HG03064 (cell line): ENCODE data around the gene NHS.
"Not testable (repeated sequence)": the region's sequence is repeated elsewhere in the genome, so short reads cannot be mapped to it uniquely, and the experiment has no call there.

Experiments used
- ATAC-seq: cut with Tn5 transposase; IDR thresholded peaks from one replicate; pipeline ENCODE4 v1.9.1; 2021; ENCODE audit warnings: low read depth; ENCODE audit not compliant: unreplicated experiment

NHS gene

DNA sequence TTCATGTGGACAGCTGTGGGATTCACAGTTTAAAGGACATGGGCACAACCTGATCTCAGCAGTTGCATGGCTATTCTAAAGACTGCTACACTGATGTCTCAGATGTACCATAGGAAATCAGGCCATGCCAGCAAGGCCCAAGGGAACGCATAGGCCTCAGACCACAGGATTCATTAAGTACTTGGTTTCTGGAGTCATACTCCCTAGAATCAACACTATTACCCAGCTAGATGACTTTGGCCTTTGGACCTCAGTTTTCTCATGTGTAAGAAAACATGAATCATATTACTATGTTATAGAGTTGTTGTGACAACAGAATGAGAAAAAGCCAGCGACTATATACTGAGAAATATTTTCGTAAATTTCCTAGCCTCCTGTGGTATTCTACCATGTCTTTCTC, 67.9 kb downstream of the NHS start:
- no peak for ATAC-seq

DNA sequence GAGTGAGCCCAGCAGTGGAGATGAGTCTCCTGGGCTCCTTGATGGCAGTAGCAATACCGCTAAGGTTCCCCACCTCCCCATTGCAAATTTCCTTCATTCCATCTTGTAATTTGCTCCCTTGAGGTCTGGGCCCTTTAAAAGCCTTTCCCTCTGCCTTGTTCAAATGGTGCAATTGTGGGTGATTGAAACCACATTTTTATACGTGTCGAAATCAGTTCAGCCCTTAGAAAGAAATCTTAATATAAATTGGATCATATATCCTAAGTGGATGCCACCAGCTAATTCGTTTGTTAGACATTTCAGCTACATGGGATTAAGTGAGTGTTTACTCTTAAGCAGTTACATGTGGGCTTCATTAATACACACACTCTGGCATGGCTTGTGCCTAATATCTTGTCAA, 68.6 kb downstream of the NHS start:
- ATAC-seq = no peak

DNA sequence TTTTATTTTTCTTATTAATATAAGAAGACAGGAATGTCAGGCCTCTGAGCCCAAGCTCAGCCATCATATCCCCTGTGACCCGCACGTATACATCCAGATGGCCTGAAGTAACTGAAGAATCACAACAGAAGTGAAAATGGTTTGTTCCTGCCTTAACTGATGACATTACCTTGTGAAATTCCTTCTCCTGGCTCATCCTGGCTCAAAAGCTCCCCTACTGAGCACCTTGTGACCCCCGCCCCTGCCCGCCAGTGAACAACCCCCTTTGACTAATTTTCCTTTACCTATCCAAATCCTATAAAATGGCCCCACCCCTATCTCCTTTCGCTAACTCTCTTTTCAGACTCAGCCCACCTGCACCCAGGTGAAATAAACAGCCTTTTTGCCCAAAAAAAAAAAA, 71.3 kb downstream of the NHS start:
- ATAC-seq = not testable (repeated sequence)

DNA sequence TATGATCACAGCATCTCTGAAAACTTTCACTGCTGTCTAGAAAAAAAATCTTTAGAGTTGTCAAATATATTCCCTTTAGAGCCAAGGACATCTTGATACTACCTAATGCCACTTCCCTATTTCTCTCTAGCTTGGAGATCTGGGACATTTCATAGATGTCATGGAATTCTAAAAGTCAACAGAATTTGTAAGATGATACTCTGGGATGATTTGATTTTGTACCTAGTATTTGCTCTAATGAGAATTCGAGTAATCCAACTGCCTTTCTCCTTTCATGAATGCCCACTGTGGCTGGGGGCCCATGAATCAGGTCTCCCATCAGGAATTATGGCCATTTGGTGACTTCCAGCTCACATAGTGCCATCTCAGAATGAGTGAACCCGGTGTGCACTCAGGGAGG, 73.2 kb downstream of the NHS start:
- ATAC-seq = no peak

DNA sequence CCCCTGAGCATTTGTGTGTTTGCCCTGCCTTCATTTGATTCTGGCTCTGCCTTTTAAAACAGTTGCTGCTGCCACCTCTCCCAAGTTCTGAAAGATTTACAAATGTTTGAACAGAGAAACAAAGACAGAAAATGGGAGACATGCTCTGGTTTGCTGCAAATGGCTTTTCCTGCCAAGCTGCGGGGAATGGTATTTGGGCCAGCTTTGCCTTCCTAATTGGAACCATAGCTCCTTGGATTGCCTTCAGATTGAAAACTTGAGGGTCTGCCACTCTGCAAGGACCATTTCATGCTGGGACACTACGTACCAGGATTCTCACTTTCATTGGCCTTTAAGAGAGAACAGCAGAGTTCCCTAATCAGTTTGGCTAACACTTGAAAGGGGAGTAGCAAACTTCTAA, 74.9 kb downstream of the NHS start:
- no peak for ATAC-seq

DNA sequence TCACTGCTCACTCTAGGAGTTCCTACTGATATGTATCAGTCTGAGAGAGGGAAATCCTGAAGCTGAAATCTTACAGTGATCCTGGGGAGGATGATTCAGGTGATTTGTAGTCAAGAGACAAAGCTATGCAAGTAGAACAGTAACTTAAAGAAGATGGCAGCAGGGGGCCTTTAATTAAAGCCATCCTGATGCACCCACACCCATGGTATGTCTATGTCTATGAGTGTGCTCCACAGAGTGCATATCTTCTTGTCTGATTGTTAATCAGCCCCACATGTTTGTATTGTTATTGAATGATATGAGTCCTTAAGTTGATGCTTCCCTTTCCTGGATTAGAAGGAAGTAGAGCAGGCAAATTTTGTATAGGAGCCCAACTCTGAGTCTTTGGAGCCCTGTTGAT, 78.8 kb downstream of the NHS start:
- no peak for ATAC-seq

DNA sequence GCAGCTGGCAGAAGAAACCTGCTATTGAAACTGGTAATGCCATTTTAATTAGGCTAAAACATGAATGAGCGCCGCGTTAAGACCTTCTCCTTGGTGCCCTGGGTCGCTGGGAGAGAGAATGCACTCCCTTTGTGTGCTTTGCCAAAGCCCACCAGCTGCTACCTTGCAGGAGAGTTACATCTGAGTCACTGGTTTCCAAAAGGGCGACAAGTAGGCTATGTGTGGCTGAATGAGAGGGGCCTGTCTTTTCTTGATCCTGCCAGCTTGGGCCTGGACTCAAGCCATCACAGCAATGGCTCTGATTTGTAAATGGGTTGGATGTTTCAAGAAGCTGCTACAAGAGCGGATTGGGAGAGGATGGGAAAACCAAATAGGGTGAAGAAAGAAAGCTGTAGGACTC, 81.5 kb downstream of the NHS start:
- ATAC-seq = no peak

DNA sequence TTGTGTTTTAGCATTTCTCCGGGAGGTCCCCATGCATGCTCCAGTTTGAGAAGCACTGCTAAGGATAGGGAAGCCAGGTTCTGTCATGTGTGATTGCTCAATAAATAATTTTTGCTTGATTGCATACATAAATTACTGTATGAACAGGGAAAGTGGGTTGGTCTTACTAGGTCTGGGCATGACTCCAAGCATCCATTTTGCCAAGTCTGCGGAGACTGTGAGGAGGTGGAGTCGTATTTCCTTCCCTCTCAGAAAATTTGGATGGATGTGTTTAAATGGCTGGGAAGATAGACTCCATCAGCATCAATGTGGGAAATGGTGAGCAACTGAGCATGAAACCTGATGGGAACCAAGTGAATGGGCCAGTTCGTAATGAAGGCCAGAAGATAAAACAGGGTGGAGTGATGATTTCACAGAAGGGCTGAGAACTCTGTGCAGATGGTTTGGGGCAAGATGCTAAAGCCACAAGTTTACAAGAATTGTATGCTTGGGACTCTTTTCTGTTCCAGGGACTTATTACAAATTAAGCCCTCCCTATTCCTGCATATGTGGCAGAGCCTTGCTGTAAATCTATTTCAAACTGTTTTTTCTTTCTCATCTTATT, 84.1 kb downstream of the NHS start:
- ATAC-seq = no peak

DNA sequence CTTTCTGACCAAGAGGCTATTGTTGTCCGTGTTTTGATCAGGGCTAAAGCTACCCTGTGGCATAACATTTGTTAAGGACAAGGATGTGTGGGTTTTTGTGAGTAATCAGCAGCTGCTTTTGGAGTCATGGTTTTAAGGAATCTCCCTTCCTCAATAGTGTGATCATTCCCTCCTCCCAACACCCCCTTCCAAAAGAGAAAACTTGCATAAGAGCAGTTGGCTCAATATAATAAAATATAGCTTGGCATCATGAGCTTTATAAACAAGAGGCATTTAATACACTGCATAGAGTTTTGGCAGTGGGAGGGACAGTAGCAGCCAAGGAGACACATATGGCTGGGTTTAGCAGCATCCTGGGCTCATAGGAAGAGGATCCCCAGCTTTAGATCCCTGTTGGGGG, 84.7 kb downstream of the NHS start:
- no peak for ATAC-seq

DNA sequence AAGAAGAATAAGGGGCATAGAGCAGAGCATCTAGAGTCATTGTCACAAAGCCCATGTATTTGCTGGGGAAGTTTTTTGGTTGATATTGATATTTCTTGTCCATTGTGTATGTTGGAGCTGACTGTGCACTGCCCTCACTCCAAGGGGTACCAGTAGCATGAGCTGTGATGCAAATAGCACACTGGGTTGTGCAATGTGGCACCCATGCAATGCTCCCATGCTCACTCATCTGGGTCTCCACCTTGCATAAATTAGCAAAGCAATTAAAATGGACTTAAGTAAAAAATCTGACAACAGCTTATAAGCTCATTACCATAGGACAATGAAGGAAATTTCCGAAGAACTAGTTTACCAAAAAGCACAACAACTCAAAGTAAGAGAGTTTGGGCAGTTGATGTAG, 87.9 kb downstream of the NHS start:
- ATAC-seq = no peak

DNA sequence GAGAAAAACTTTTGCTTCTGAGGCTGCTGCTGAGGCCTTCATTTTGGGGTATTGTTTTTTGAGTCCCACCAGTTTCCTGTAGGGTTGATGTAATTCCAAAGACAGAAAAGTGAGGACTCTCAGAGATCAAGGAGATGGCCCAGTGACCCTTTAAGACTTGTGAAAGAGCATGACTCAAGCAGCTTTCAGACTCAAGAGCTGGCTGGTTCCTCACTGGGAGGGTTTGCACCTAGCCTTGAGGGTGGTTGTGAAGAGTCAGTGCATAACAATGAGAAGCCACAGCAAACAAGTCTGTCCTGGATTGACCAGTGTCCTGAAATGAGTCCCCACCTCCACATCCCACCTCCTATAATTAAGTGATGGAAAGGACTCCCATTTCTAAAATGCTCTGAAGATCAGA, 89.2 kb downstream of the NHS start:
- ATAC-seq = no peak

DNA sequence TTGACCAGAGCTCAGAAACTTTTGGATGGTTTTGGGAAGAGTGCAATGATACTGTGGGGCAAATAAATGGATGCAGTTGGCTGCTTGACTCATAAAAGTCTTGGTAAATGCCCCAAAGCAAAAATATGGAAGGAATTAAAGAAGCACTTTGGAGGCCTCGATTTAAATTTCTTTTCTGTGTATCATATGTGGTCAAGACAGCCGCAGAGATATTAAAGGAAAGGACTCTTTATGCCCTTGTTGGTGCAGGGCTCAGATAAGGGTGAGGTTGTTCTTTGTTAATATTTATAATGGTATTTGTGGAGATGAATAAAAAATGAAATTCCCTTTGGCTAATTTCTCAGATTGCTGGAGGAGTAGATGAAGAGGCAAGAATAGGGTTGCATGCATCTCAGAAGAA, 90.2 kb downstream of the NHS start:
- ATAC-seq = no peak

DNA sequence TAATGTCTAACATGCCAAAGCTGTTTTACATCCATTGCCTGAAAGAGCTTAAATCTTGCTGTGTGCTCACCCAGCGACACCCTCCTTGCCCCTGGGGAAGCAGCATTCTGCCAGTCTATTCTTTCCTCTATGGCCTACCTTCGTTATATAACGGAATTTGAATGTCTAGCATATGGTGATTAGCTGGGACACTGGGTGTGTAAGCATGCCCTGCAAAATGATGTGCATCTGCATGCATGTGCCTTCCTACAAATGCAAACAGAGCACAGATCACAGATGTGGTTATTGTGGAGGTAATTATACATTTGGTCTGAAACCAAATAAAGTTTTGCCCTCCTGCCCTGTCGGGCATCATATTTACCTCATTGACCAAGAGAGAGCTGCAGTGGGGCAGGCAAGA, 90.8 kb downstream of the NHS start:
- no peak for ATAC-seq

DNA sequence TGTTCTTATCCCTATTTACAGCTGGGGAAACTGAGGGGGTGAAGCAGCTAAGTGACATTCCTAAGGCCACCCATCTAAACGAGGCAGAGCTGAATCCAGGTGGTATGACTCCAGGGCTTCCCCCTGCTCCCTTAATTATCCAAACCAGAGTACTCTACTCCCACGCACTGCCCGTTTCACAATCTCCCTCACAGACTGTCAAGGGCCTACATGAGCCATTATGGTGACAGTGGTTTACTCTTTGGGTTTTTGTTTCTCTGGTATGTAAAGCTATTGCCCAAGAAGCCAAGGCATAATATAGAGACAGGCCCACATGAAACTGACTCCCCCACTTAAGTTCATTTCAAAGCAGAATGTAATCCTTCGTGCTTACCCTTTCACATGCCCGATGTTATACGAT, 95.1 kb downstream of the NHS start:
- no peak for ATAC-seq

DNA sequence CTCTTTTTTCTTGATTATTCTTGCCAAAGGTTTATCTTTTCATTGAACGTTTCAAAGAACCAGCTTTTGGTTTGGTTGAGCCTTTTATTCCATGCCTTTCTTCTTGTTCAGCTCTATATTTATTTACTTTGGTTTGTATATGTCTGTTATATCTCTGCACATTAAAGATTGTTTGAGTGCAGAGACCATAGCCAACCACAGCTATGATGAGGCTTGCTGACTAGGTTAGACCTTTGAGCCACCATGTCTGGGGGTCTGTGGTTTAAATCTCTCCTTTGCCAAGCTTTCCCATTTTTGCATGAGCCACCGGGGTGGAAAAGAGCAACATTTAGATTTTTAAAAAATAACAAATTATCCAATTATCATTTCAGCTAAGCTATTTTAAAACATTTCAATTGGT, 96.1 kb downstream of the NHS start:
- ATAC-seq = no peak

DNA sequence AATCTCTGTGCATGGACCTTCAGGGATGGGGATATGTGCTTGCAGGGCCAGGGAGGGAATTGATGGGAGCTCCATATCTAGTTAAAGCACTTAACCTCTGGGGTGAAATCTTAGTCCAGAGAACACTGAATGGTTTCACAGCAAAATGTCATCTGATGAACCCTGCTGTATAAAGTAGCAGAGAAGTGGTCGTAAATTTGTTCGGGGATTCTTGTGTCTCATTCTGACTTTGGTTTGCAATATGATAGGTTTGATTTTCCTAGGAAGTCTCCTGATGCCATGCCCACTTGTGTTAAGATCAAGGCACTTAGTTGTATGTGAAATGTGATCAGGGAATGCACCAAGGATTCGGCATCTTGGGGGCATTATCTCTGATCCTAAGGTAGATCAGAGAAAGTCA, 96.9 kb downstream of the NHS start:
- no peak for ATAC-seq

DNA sequence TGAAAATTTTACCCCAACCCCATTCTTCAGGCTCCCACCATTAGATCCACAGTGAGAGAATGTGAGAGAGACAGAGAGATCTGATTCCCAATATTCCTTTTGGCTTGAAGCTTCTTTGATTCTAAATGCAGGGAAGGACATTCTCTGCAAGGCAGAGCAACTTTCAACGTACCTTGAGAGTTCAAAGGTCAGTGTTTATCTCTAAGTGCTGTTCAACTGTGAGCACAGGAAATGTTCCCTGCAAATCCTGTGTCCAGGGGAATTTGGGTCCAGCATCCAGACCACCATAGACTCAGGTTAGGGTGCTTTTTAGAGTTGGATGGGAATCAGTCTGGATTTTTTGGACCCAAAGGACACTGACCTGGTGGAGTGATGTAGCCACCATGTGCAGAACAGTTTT, 97.4 kb downstream of the NHS start:
- ATAC-seq = no peak

DNA sequence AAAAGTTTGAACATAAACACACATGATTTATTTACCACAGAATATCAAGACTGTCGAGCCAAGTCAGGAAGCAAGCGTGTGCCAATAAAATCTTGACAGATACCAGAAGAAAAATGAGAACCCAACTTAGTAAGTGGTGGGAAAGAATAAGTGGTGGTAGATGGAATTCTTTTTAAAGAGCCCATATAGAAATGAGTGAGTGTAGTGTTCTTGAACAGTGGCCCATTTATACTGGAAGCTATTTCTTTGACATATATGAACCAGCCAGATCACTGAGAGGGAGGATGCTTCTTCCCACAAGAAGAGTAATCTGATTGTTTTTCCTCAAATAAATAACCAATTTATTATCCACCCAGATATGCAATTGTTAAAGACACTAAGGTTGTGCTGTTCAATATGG, 98.0 kb downstream of the NHS start:
- no peak for ATAC-seq

DNA sequence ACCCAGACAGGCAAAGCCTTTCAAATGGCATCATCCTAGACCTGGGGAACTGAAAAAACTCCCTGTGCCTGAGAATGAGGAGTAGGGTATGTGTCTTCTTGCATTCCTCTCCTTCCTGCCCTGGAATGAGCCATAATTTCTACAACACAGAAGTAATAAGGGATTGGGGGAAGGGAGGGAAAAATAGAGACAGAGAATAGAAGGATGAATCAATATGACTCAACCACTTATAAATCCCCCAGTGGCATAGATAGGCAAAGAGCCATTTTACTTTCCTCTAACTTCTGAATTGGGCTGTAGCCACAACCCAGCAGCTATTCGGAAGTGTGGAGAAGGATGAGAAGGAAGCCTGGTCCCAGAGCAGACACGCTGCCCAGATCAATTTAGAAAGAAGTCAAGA, 99.9 kb downstream of the NHS start:
- ATAC-seq = no peak

DNA sequence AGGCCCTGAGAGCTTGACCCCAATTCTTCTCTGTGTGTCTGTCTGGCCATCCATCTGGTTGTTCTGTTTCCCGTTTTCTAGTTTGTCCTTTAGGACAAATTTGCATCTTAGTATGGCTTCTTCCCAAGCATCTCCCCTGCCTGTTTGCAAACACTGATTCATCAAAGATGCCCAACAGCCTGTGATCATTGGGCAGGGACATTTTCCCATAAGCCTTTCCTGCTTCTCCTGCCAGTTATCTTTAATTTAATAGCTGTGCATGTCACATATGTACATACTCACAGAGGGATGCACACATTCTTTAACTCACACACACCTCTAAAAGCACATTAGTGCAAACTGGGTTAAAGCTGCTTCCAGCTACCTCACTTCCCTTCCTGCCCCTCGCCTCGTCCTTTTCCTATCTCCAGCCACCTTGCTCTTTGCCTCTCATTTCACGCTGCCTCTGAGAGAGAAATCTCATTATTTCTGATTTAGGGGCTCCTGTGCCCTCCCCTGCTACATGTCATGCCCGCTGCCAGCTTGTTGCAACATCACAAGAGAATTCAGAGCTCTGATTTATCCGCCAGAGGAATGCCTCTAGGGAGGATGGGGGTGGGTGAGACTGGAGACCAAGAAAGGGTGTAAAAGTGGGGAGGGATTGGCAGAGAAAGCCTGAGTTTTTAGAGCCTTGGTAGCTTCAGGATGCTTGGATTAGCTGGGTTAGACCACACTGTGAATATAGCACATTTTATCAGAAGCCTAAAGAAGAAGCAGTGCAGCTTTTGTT, 100.6 kb downstream of the NHS start:
- ATAC-seq = no peak

DNA sequence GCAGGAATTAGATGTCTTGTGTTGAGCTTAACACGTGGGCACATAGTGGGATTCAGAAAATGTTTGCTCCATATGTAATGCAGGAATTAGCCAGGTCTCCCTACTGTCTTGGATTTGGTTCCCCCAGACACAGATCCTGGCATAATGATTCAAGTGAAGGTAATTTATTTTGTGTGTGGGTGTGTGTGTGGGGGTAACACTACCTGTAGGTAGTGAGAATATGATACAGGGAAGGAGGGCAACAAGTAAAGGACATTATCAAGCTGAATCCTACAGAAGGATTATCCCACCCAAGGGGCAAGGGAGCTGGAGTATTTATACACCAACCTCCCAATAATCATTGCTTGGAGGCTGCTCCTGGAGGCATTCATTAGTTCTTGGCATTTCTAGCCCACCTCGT, 101.4 kb downstream of the NHS start:
- ATAC-seq = no peak

DNA sequence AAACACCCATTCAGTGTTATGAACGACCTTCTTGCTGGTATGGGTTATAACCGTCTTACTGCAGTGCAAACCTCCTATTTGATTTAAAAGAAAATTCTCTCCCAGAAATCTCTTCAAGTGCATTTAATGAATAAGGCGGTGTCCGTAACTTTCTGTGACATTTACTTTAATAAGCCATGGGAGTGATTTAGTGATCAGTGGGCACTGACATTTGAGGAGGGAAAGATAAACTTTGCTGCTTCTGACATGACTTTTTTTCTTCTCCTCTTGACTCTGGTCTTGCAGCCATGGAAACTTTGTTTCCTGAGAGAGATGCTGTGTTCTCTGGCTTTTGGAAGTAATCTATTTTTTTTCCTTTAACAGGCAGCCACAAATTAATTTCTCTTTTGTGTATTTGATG, 106.1 kb downstream of the NHS start:
- ATAC-seq = no peak

DNA sequence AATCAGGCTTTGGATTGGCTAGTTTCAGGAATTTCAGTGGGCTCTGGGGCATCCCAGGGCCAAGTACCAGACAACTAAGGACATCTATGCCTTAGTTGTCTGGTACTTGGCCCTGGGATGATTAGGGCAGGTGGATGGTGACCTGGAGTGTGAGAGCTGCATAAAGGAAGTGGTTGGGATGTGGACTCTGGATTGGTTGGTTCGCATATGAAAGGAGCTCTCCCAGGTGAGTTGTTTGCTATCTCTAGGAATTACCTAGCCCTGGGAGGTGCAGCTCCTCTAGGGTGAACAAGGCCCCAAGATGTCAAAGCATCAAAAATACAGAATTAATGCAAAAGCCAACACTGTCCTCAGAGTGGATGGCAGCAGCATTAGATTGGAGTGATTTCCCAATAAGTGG, 109.6 kb downstream of the NHS start:
- no peak for ATAC-seq
